ENCODE measurements around the gene PTBP3.
A peak's percentile ranks its signal among the peaks of the same experiment; 100 is the strongest.

Gene PTBP3

GRCh38 chr9:112360047-112360804 is 26.8 kb upstream of the PTBP3 start:
- DNase-seq (ENCODE audit: low read depth, low spot score), result no peak

GRCh38 chr9:112355427-112355897 is 22.0 kb upstream of the PTBP3 start:
- no peak for DNase-seq (ENCODE audit: low read depth, low spot score)

- DNase-seq (ENCODE audit: low read depth, low spot score), result no peak
Measured at GRCh38 chr9:112354081-112354743, 20.8 kb upstream of the PTBP3 start.

GRCh38 chr9:112352209-112352608 is 18.8 kb upstream of the PTBP3 start:
- no peak for DNase-seq (ENCODE audit: low read depth, low spot score)

- no peak for DNase-seq (ENCODE audit: low read depth, low spot score)
Measured at GRCh38 chr9:112351184-112351583, 17.8 kb upstream of the PTBP3 start.

GRCh38 chr9:112349008-112349333 is 15.6 kb upstream of the PTBP3 start:
- DNase-seq (ENCODE audit: low read depth, low spot score), result no peak

- DNase-seq (ENCODE audit: low read depth, low spot score), result peak; percentile 89
Measured at GRCh38 chr9:112348257-112349007, 15.0 kb upstream of the PTBP3 start.

- DNase-seq (ENCODE audit: low read depth, low spot score), result peak; percentile 53
Measured at GRCh38 chr9:112341730-112342129, 8.3 kb upstream of the PTBP3 start.

GRCh38 chr9:112339886-112340285 is 6.5 kb upstream of the PTBP3 start:
- DNase-seq (ENCODE audit: low read depth, low spot score), result no peak

- DNase-seq (ENCODE audit: low read depth, low spot score), result no peak
Measured at GRCh38 chr9:112338561-112338960, 5.1 kb upstream of the PTBP3 start.

GRCh38 chr9:112337547-112337946 is 4.1 kb upstream of the PTBP3 start:
- no peak for DNase-seq (ENCODE audit: low read depth, low spot score)

- no peak for DNase-seq (ENCODE audit: low read depth, low spot score)
Measured at GRCh38 chr9:112334432-112334841, 1.0 kb upstream of the PTBP3 start.

- DNase-seq (ENCODE audit: low read depth, low spot score), result peak; percentile 95
Measured at GRCh38 chr9:112333639-112334431, 416 bp upstream of the PTBP3 start.

- DNase-seq (ENCODE audit: low read depth, low spot score), result no peak
Measured at GRCh38 chr9:112332674-112332976, 794 bp downstream of the PTBP3 start.

GRCh38 chr9:112332214-112332613 is 1.2 kb downstream of the PTBP3 start:
- DNase-seq (ENCODE audit: low read depth, low spot score), result no peak

GRCh38 chr9:112331674-112331952 is 1.8 kb downstream of the PTBP3 start:
- DNase-seq (ENCODE audit: low read depth, low spot score), result no peak

GRCh38 chr9:112328545-112328944 is 4.9 kb downstream of the PTBP3 start:
- DNase-seq (ENCODE audit: low read depth, low spot score), result no peak

- no peak for DNase-seq (ENCODE audit: low read depth, low spot score)
Measured at GRCh38 chr9:112327718-112328450, 5.5 kb downstream of the PTBP3 start.

GRCh38 chr9:112326194-112326593 is 7.2 kb downstream of the PTBP3 start:
- DNase-seq (ENCODE audit: low read depth, low spot score), result no peak

- DNase-seq (ENCODE audit: low read depth, low spot score), result no peak
Measured at GRCh38 chr9:112325600-112325999, 7.8 kb downstream of the PTBP3 start.

- peak; percentile 90 for DNase-seq (ENCODE audit: low read depth, low spot score)
Measured at GRCh38 chr9:112325127-112325526, 8.3 kb downstream of the PTBP3 start.
